ENCODE measurements around the gene BICRA. TPM values are rescaled to one million over a fixed set of nuclear protein-coding genes. Genes with fewer than 3 reads are reported as not detected.
"Not testable (repeated sequence)": the region's sequence is repeated elsewhere in the genome, so short reads cannot be mapped to it uniquely, and the experiment has no call there.

Gene BICRA
- polyA plus RNA-seq, 3 donors, result 0.08 to 4.6 TPM; not detected in 1

DNA sequence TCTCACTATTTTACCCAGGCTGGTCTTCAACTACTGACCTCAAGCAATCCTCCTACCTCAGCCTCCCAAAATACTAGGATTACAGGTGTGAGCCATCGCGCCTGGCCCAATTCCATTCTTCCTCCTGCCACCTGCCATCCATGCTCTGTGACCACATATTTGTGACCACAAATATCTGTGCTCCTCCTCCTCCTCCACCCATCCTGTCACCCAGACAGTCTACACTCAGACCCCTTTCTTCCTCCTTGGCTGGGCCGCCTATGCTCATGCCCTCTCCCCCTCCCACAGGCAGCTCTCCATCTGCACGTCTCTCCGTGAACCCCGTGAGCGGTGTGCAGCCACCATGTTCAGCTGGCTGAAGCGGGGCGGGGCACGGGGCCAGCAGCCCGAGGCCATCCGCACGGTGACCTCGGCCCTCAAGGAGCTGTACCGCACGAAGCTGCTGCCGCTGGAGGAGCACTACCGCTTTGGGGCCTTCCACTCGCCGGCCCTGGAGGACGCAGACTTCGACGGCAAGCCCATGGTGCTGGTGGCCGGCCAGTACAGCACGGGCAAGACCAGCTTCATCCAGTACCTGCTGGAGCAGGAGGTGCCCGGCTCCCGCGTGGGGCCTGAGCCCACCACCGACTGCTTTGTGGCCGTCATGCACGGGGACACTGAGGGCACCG is 107.5 kb downstream of the BICRA start:
- Histone ChIP-seq H3K4me2 (replicated peaks; ENCODE audit: extremely low read depth, low read length, poor library complexity, severe bottlenecking) (no peak overlapping the region), H3K9me3 (replicated peaks in 1 of 2; ENCODE audit: control insufficient read depth in 1 of 2, insufficient read depth in 1 of 2, low read length in 2 of 2) (peaks cover 0 to 3% of the 10 kb centered on the region in 2 donors), H3K36me3 (replicated peaks in 1 of 2; ENCODE audit: control insufficient read depth in 1 of 2, insufficient read depth in 2 of 2, low read length in 2 of 2) (no peaks in the 10 kb centered on the region), H2AFZ (ENCODE audit: insufficient read depth, low read depth, low read length, poor library complexity, severe bottlenecking) (no peak overlapping the region), H3K27ac (ENCODE audit: low read depth in 1 of 2, low read length in 2 of 2) (no peak overlapping the region), H3K79me2 (ENCODE audit: insufficient read depth, low read length) (no peaks in the 10 kb centered on the region), H3K9ac (ENCODE audit: insufficient read depth, low read length, poor library complexity, severe bottlenecking) (no peak overlapping the region), H3K27me3 (ENCODE audit: control insufficient read depth in 2 of 2, insufficient read depth in 2 of 2, low read length in 2 of 2) (peaks cover 8 to 23% of the 10 kb centered on the region in 2 donors), H3K4me3 (replicated peaks in 1 of 3; ENCODE audit: low read depth in 2 of 3, low read length in 3 of 3) (no peak overlapping the region), H3K4me1 (ENCODE audit: control insufficient read depth in 1 of 2, insufficient read depth in 2 of 2, low read length in 2 of 2) (peaks cover 0 to 7% of the 10 kb centered on the region in 2 donors), H4K20me1 (ENCODE audit: insufficient read depth, low read length) (no peaks in the 10 kb centered on the region)
- TF ChIP-seq, protein P1, sequence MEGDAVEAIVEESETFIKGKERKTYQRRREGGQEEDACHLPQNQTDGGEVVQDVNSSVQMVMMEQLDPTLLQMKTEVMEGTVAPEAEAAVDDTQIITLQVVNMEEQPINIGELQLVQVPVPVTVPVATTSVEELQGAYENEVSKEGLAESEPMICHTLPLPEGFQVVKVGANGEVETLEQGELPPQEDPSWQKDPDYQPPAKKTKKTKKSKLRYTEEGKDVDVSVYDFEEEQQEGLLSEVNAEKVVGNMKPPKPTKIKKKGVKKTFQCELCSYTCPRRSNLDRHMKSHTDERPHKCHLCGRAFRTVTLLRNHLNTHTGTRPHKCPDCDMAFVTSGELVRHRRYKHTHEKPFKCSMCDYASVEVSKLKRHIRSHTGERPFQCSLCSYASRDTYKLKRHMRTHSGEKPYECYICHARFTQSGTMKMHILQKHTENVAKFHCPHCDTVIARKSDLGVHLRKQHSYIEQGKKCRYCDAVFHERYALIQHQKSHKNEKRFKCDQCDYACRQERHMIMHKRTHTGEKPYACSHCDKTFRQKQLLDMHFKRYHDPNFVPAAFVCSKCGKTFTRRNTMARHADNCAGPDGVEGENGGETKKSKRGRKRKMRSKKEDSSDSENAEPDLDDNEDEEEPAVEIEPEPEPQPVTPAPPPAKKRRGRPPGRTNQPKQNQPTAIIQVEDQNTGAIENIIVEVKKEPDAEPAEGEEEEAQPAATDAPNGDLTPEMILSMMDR (IDR thresholded peaks at IDR 0.05), result no peak
- no peak overlapping the region for H3K4me3 Mint-ChIP-seq
- H3K27me3 Mint-ChIP-seq (ENCODE audit: low read depth in 3 of 3), result peaks cover 18 to 38% (median 23%) of the 10 kb centered on the region in 3 donors
- intact Hi-C loops (cut with micrococcal nuclease), result no loop called here
- 95% methylated on average over 32 of the region's 32 CpGs for WGBS (ENCODE audit: insufficient coverage)
- no peaks in the 10 kb centered on the region for H3K36me3 Mint-ChIP-seq
- H3K9me3 Mint-ChIP-seq, result peaks cover 0 to 9% (median 6%) of the 10 kb centered on the region in 7 donors
- peaks cover 4% of the 10 kb centered on the region for H3K4me1 Mint-ChIP-seq
- H3K27ac Mint-ChIP-seq, result no peak overlapping the region
- DNase-seq, result no peak

DNA sequence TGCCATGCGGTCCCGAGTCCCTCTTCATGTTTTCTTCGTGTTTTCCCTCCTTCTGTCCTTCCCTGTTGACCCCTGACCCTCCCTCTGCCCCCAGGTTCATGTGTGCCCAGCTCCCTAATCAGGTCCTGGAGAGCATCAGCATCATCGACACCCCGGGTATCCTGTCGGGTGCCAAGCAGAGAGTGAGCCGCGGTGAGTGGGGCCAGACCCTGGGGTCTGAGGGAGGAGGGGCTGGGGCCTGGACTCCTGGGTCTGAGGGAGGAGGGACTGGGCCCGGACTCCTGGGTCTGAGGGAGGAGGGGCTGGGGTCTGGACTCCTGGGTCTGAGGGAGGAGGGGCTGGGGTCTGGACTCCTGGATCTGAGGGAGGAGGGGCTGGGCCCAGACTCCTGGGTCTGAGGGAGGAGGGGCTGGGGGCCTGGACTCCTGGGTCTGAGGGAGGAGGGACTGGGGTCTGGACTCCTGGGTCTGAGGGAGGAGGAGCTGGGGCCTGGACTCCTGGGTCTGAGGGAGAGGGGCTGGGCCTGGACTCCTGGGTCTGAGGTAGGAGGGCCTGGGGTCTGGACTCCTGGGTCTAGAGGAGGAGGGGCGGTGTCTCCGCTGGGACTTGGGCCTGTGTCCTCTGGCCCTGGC is 109.6 kb downstream of the BICRA start:
- H3K27ac ChIP-seq (ENCODE audit: low read depth in 1 of 2, low read length in 2 of 2); H4K20me1 ChIP-seq (ENCODE audit: insufficient read depth, low read length); intact Hi-C loops (cut with micrococcal nuclease); H3K4me3 ChIP-seq (replicated peaks in 1 of 3; ENCODE audit: low read depth in 2 of 3, low read length in 3 of 3); H3K4me1 Mint-ChIP-seq; H3K9me3 ChIP-seq (replicated peaks in 1 of 2; ENCODE audit: control insufficient read depth in 1 of 2, insufficient read depth in 1 of 2, low read length in 2 of 2); DNase-seq; H3K9ac ChIP-seq (ENCODE audit: insufficient read depth, low read length, poor library complexity, severe bottlenecking); H3K36me3 ChIP-seq (replicated peaks in 1 of 2; ENCODE audit: control insufficient read depth in 1 of 2, insufficient read depth in 2 of 2, low read length in 2 of 2); H3K4me3 Mint-ChIP-seq; H3K4me1 ChIP-seq (ENCODE audit: control insufficient read depth in 1 of 2, insufficient read depth in 2 of 2, low read length in 2 of 2); H3K4me2 ChIP-seq (replicated peaks; ENCODE audit: extremely low read depth, low read length, poor library complexity, severe bottlenecking); H3K36me3 Mint-ChIP-seq; H2AFZ ChIP-seq (ENCODE audit: insufficient read depth, low read depth, low read length, poor library complexity, severe bottlenecking); H3K79me2 ChIP-seq (ENCODE audit: insufficient read depth, low read length); H3K9me3 Mint-ChIP-seq: not testable (repeated sequence)
- peaks cover 6 to 15% of the 10 kb centered on the region in 2 donors for H3K27me3 ChIP-seq (ENCODE audit: control insufficient read depth in 2 of 2, insufficient read depth in 2 of 2, low read length in 2 of 2)
- peak overlapping the region in 1 of 7 donors; percentile 39 for H3K27ac Mint-ChIP-seq
- 93% methylated on average over 8 of the region's 11 CpGs for WGBS (ENCODE audit: insufficient coverage)
- H3K27me3 Mint-ChIP-seq (ENCODE audit: low read depth in 3 of 3), result peaks cover 16 to 24% (median 19%) of the 10 kb centered on the region in 3 donors

All from CD14-positive monocyte (primary cell).